HG02571 (cell line): ENCODE data around the gene GSG1L.
"Not testable (repeated sequence)": the region's sequence is repeated elsewhere in the genome, so short reads cannot be mapped to it uniquely, and the experiment has no call there.

Source experiments
- ATAC-seq: cut with Tn5 transposase; IDR thresholded peaks from one replicate; pipeline ENCODE4 v1.9.1; 2021; ENCODE audit warnings: mild to moderate bottlenecking, moderate library complexity; ENCODE audit not compliant: unreplicated experiment

GSG1L gene

GRCh38 chr16:27911486-27911885, 152.0 kb downstream of the GSG1L start:
- ATAC-seq = no peak

GRCh38 chr16:27907457-27907972, 156.0 kb downstream of the GSG1L start:
- ATAC-seq = no peak

- no peak for ATAC-seq
Observed at GRCh38 chr16:27906883-27907282, 156.6 kb downstream of the GSG1L start.

- no peak for ATAC-seq
Observed at GRCh38 chr16:27903046-27903655, 160.4 kb downstream of the GSG1L start.

GRCh38 chr16:27902551-27902950, 161.0 kb downstream of the GSG1L start:
- ATAC-seq = no peak

- no peak for ATAC-seq
Observed at GRCh38 chr16:27901956-27902355, 161.6 kb downstream of the GSG1L start.

GRCh38 chr16:27899736-27900135, 163.8 kb downstream of the GSG1L start:
- no peak for ATAC-seq

- no peak for ATAC-seq
Observed at GRCh38 chr16:27894386-27894785, 169.1 kb downstream of the GSG1L start.

- ATAC-seq = no peak
Observed at GRCh38 chr16:27892879-27893278, 170.6 kb downstream of the GSG1L start.

- no peak for ATAC-seq
Observed at GRCh38 chr16:27890866-27891265, 172.6 kb downstream of the GSG1L start.

- ATAC-seq = no peak
Observed at GRCh38 chr16:27890006-27890405, 173.5 kb downstream of the GSG1L start.

GRCh38 chr16:27883576-27883975, 179.9 kb downstream of the GSG1L start:
- no peak for ATAC-seq

GRCh38 chr16:27880287-27880686, 183.2 kb downstream of the GSG1L start:
- ATAC-seq = no peak

GRCh38 chr16:27879601-27880247, 183.8 kb downstream of the GSG1L start:
- no peak for ATAC-seq

- not testable (repeated sequence) for ATAC-seq
Observed at GRCh38 chr16:27872627-27873026, 190.9 kb downstream of the GSG1L start.

- ATAC-seq = no peak
Observed at GRCh38 chr16:27870116-27870798, 193.3 kb downstream of the GSG1L start.

GRCh38 chr16:27869411-27869810, 194.1 kb downstream of the GSG1L start:
- no peak for ATAC-seq

- ATAC-seq = no peak
Observed at GRCh38 chr16:27868180-27868579, 195.3 kb downstream of the GSG1L start.

GRCh38 chr16:27867122-27868110, 196.1 kb downstream of the GSG1L start:
- ATAC-seq = no peak

- no peak for ATAC-seq
Observed at GRCh38 chr16:27863377-27863776, 200.1 kb downstream of the GSG1L start.

- no peak for ATAC-seq
Observed at GRCh38 chr16:27862953-27863352, 200.6 kb downstream of the GSG1L start.
